Measurements from ENCODE around the gene CRKL.

GRCh38 chr22:20965888-20966855, 49.0 kb downstream of the CRKL start:
- TF ChIP-seq SP1 (IDR thresholded peaks at IDR 0.05) (no peak), BHLHE40 (IDR thresholded peaks at IDR 0.05; ENCODE audit: borderline replicate concordance) (no peak), FOXK2 (IDR thresholded peaks at IDR 0.05) (no peak), TARDBP (IDR thresholded peaks at IDR 0.05) (no peak), ELF4 (IDR thresholded peaks at IDR 0.05) (no peak)

All from HEK293T (cell line).